NB4 (cell line): ENCODE data around the gene COLQ.

Source experiments
- CTCF ChIP-seq: IDR thresholded peaks from one replicate; pipeline ENCODE4 v1.5.1; 2012; ENCODE audit warnings: low read depth, low read length
- POLR2A ChIP-seq: IDR thresholded peaks from 2 replicates; pipeline ENCODE4 v1.6.1; 2011; ENCODE audit warnings: mild to moderate bottlenecking; ENCODE audit not compliant: insufficient read length; ENCODE audit errors: extremely low read depth

GRCh38 chr3:15501126-15501525, 20.4 kb downstream of the COLQ start:
- TF ChIP-seq CTCF (no peak), POLR2A (no peak)
